Spinal cord (tissue), 10 donors: Measurements from ENCODE around the gene ABCB4. TPM values are rescaled to one million over a fixed set of nuclear protein-coding genes. Genes with fewer than 3 reads are reported as not detected.

Experiments
- DNase-seq, 6 donors: peaks; one replicate each; pipeline versions ENCODE4 v3.0.0 to v3.0.0-alpha.2; 2013 to 2015; ENCODE audit warnings: low spot score in 6 of 6, low read depth in 4 of 6
- H3K27ac ChIP-seq: one replicate; pipeline ENCODE4 v1.5.1; 2013; ENCODE audit warnings: low read depth, low read length, control low read depth
- H3K27me3 ChIP-seq: one replicate; pipeline ENCODE4 v1.6.1; 2013; ENCODE audit warnings: low read length; ENCODE audit not compliant: control insufficient read depth, insufficient read depth
- H3K36me3 ChIP-seq: one replicate; pipeline ENCODE4 v1.6.1; 2013; ENCODE audit warnings: low read length; ENCODE audit not compliant: control insufficient read depth, insufficient read depth
- H3K4me1 ChIP-seq: one replicate; pipeline ENCODE4 v1.6.1; 2013; ENCODE audit warnings: low read length; ENCODE audit not compliant: control insufficient read depth, insufficient read depth
- H3K4me3 ChIP-seq: one replicate; pipeline ENCODE4 v1.5.1; 2013; ENCODE audit warnings: low read depth, low read length, control low read depth
- H3K9me3 ChIP-seq: one replicate; pipeline ENCODE4 v1.6.1; 2013; ENCODE audit warnings: low read length; ENCODE audit not compliant: control insufficient read depth, insufficient read depth
- WGBS: methylation state at CpG from one replicate; pipeline ENCODE4 v1.1.5; 2013; ENCODE audit warnings: missing lambda C conversion rate; ENCODE audit not compliant: insufficient coverage; 5-methylcytosine and 5-hydroxymethylcytosine counted together
- polyA plus RNA-seq, 2 donors: library from polyadenylated mRNA; unstranded; fragments of 120-200 nt; gene quantifications; one replicate each; pipeline ENCODE4 v1.2.1, GENCODE V29; 2013; ENCODE audit not compliant: insufficient read length in 2 of 2
- total RNA-seq, 2 donors: library from RNA; depleted of rRNA in 1 of 2; stranded (reverse); fragments of 120-200 nt in 1 of 2; fragments of >200 nt in 1 of 2; gene quantifications; one replicate each; pipeline versions ENCODE4 v1.2.3 to v1.2.4, GENCODE V29; 2013 to 2014
- donor health status: healthy.

ABCB4 gene
- total and polyA plus RNA-seq, 4 donors, result 1.4 to 2.7 (median 1.9) TPM

DNA sequence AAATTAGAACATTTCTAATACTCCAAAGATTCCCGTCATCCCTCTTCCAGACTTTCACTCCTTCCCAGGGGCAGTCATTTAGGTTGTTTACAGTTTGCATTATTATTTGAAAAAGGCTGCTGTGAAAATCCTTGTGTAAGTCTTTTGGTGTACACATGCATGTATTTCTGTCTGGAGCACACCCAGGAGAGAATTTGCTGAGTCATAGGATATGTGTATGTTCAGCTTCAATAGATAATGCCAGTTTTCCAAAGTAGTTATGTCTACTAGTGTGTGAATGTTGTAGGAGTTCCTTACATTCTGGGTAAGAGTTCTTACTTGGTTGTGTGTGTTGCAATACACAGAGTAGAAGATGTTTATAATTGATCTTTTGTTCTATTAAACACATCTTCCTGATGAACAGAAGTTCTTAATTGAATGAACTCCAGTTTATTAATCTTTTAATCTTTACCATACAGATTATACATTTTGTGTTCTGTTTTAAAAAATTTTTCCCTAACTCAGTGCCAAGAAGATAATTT, 104.8 kb downstream of the ABCB4 start:
- no peaks in the 10 kb centered on the region for H3K27me3 ChIP-seq
- no CpG with 5 or more reads among the region's 1 CpG for WGBS
- no peak for DNase-seq

DNA sequence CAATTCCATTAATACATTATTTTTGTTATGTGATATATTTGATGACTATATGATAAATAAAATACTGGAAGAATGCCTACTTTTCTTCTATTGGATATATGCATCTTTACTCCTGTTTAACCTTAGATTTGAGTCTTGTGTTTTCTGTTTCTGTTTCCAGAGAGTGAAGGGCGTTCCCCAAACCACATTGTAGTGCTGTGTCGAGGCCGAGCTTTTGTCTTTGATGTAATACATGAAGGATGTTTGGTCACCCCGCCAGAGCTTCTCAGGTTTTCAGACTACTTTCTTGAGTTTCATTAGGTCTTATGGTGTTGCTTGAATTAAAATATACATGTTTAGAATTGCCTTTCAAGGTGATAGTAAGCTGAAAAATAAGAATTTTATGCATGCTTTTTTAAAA, 106.3 kb downstream of the ABCB4 start:
- Histone ChIP-seq H3K9me3 (no peaks in the 10 kb centered on the region), H3K36me3 (peaks cover 7% of the 10 kb centered on the region), H3K27ac (no peak overlapping the region), H3K27me3 (no peaks in the 10 kb centered on the region), H3K4me3 (no peak overlapping the region), H3K4me1 (no peaks in the 10 kb centered on the region)
- no peak for DNase-seq
- WGBS, result 84% methylated on average over 4 of the region's 4 CpGs

More for the DNA sequence above, 104.8 kb downstream of the ABCB4 start:
- Histone ChIP-seq H3K36me3 (peaks cover under 1% of the 10 kb centered on the region), H3K27ac (no peak overlapping the region), H3K4me3 (no peak overlapping the region), H3K9me3 (no peaks in the 10 kb centered on the region), H3K4me1 (no peaks in the 10 kb centered on the region)

DNA sequence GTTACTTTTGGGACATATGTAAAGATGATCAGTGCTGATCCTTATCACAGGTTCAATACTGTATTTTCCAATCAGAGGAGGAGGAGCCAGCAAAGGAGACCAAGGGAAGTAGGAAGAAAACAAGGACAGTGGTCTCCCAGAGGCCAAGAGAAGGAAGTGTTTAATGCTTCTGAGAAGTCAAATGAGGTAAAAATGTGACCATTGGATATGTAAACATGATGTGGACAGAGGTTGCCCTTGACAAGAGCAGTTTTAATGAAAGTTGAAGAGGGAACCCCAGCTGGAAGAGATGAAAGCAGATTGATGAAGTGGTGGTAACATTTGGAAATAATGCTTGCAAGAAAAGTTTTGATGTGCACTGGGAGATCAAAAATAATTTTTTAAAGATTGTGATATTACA, 111.2 kb downstream of the ABCB4 start:
- Histone ChIP-seq H3K4me3 (no peak overlapping the region), H3K27me3 (no peaks in the 10 kb centered on the region), H3K4me1 (no peaks in the 10 kb centered on the region), H3K36me3 (peaks cover 11% of the 10 kb centered on the region), H3K9me3 (no peaks in the 10 kb centered on the region), H3K27ac (no peak overlapping the region)
- no peak for DNase-seq

DNA sequence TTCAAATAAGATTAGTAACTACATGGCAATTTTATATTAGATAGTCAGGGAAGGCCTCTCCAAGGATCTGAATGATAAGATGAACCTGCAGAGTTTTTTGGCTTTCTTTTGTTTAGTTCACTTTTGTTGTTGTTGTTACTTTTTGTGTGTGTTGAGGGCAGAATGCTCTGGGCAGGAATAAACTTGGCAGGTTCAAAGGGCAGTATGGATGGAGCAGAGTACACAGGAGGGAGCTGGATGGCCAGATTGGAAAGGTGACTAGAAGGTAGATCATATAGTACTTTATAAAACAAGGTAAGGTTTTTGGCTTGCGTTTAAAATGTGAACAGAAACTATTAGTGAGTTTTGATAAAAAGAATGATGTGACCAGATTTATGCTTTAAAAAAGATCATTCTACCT, 112.1 kb downstream of the ABCB4 start:
- no peaks in the 10 kb centered on the region for H3K4me1 ChIP-seq
- H3K9me3 ChIP-seq, result no peaks in the 10 kb centered on the region
- no peak for DNase-seq
- no peaks in the 10 kb centered on the region for H3K27me3 ChIP-seq
- WGBS, result no CpG with 5 or more reads among the region's 1 CpG
- H3K4me3 ChIP-seq, result no peak overlapping the region
- H3K27ac ChIP-seq, result no peak overlapping the region
- H3K36me3 ChIP-seq, result peaks cover 11% of the 10 kb centered on the region

DNA sequence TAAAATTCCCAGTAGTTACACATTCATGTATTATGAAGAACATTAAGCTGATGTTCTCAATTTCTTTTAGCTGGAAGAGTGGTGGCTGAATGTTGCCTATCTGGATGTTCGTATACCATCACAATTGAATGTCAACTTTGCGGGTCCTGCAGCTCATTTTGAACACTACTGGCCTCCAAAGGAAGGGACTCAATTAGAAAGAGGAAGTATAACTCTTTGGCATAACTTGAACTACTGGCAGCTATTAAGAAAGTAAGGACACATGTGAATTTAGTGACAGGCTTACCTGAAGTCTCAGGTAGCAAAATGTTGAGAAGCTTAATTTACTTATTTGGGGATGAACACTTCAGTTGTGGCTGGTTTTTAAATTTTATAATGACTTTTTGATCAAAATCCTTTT, 114.2 kb downstream of the ABCB4 start:
- WGBS, result 100% methylated on average over 1 of the region's 2 CpGs
- Histone ChIP-seq H3K27ac (no peak overlapping the region), H3K9me3 (no peaks in the 10 kb centered on the region), H3K27me3 (no peaks in the 10 kb centered on the region), H3K4me3 (no peak overlapping the region), H3K4me1 (no peaks in the 10 kb centered on the region), H3K36me3 (peaks cover 11% of the 10 kb centered on the region)
- no peak for DNase-seq

DNA sequence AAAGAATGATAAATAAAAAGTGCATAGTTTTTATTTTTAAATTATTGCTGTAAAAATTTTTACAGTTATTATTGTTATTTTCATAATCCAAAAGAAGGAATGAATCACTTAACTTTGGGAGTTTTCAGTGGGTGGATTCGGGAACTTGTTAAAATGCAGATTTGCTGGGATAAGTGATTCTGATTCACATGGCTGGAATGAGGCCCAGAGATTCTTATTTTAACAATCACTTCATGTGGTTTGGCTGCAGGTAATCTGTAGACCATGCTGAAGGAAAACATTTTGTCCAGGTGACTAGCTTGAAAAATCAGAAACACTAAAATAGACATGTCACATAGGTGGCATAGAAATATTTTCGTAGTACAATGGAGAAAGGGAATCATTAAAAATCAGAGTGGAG, 116.1 kb downstream of the ABCB4 start:
- no peak overlapping the region for H3K4me3 ChIP-seq
- peaks cover 10% of the 10 kb centered on the region for H3K36me3 ChIP-seq
- no peaks in the 10 kb centered on the region for H3K4me1 ChIP-seq
- WGBS, result 100% methylated on average over 1 of the region's 2 CpGs
- DNase-seq, result no peak
- no peaks in the 10 kb centered on the region for H3K27me3 ChIP-seq
- H3K27ac ChIP-seq, result no peak overlapping the region
- H3K9me3 ChIP-seq, result peaks cover 3% of the 10 kb centered on the region

DNA sequence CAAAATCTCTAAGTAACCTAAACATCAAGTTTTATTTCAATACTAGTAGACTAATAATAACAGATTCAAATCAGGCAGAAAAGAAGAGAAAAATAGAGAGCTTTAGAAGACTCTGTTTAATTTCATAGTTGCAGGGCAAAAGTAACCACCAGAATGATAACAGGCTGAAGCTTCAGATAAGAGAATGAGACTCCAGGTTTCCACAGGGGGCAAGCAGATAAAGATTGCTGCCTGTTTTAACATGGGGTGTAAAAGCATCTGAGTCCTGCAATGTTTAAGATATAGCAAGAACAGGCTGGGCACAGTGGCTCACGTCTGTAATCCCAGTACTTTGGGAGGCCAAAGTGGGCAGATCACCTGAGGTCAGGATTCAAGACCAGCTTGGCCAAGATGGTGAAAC, 119.0 kb downstream of the ABCB4 start:
- Histone ChIP-seq H3K9me3 (peaks cover 4% of the 10 kb centered on the region), H3K4me1 (no peaks in the 10 kb centered on the region), H3K36me3 (peaks cover 11% of the 10 kb centered on the region), H3K27ac (no peak overlapping the region), H3K27me3 (no peaks in the 10 kb centered on the region), H3K4me3 (no peak overlapping the region)
- DNase-seq, result no peak
- 100% methylated on average over 1 of the region's 1 CpG for WGBS

DNA sequence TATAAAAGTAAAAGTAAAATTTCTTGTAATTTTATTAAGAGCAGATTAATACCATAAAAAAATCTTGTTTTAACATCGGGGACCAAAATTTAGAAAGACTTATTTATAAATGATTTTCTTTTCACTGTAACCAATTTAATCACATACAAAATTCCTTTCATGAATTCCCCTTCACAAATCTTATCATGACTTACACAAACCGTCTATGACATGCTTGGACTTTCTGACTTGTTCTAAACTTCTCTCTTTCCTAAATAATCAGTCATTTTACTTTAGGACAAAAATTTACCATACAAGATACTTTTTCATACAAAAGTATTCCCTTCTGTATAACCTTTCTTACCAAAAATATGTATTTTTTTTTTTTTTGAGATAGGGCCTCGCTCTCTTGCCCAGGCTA, 120.7 kb downstream of the ABCB4 start:
- peaks cover 11% of the 10 kb centered on the region for H3K36me3 ChIP-seq
- H3K4me1 ChIP-seq, result no peaks in the 10 kb centered on the region
- WGBS, result 80% methylated on average over 1 of the region's 3 CpGs
- H3K9me3 ChIP-seq, result peaks cover 4% of the 10 kb centered on the region
- H3K27ac ChIP-seq, result no peak overlapping the region
- DNase-seq, result peak in 2 of 6 donors; percentile 3 to 5
- no peaks in the 10 kb centered on the region for H3K27me3 ChIP-seq
- no peak overlapping the region for H3K4me3 ChIP-seq

Other genes with a start within 250 kb of the ABCB4 start
- gene CROT, start 130.0 kb downstream of the ABCB4 start, total RNA-seq, result 10 to 100 TPM; 17.7 to 27.4 TPM
- gene CROT, start 130.0 kb downstream of the ABCB4 start, polyA plus RNA-seq, result 10 to 100 TPM; 20.4 to 21.8 TPM
- 10 to 100 TPM; 18.5 to 39.2 TPM for gene ABCB1, start 125.2 kb upstream of the ABCB4 start, total RNA-seq
- 10 to 100 TPM; 15.4 to 18.5 TPM for gene ABCB1, start 125.2 kb upstream of the ABCB4 start, polyA plus RNA-seq
- gene RUNDC3B, start 152.7 kb upstream of the ABCB4 start, total RNA-seq, result 10 to 100 TPM; 20.1 to 58.2 TPM
- gene RUNDC3B, start 152.7 kb upstream of the ABCB4 start, polyA plus RNA-seq, result 10 to 100 TPM; 32.3 to 46.1 TPM